Fibroblast of the aortic adventitia (primary cell): Measurements from ENCODE around the gene FSD1. TPM values are rescaled to one million over a fixed set of nuclear protein-coding genes. Genes with fewer than 3 reads are reported as not detected.

Experiments
- DNase-seq: peaks from one replicate; pipeline ENCODE4 v3.0.0-alpha.2; 2010; ENCODE audit warnings: low read depth
- H3K4me3 ChIP-seq: 2 replicates; pipeline ENCODE4 v1.5.1; 2011; ENCODE audit warnings: low read depth, mild to moderate bottlenecking, control low read depth, low read length, moderate library complexity
- total RNA-seq: library from RNA; depleted of rRNA; stranded (reverse); fragments of >200 nt; gene quantifications from 2 replicates; pipeline ENCODE4 v1.2.3, GENCODE V29; 2012; ENCODE audit warnings: low replicate concordance
- TF ChIP-seq, protein P1 (sequence below): IDR thresholded peaks from 2 replicates; pipeline ENCODE4 v1.5.1; 2011; ENCODE audit warnings: mild to moderate bottlenecking, low read length, control low read depth, inconsistent platforms; ENCODE audit not compliant: insufficient read depth

Gene FSD1
- total RNA-seq, 1 donor = 7.5 TPM

DNA sequence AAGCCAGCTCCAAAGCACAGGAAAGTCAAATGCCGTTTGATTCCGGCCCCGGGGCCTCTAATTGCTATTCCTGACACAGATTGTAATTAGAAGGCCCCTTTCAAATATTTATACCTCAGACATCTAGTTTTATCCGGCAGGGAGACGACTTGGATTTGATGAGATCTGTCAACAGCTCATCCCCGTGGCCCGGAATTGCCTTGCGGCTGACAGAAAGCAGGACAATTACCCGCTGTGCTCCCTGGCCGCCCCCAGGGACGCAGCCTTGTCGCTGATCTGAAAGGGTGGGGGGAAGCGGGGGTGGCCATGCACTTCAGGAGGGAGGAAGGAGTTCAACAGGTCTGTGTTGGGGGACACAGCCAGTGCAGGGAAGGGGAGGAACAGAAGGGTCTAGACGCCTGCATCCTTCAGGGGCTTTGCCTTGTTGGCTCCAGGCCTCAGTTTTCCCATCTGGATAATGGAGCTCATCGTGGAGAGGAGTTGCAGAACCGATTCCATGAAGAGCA, 27.2 kb upstream of the FSD1 start:
- no peak for DNase-seq
- H3K4me3 ChIP-seq = no peak overlapping the region
- TF ChIP-seq, protein P1, sequence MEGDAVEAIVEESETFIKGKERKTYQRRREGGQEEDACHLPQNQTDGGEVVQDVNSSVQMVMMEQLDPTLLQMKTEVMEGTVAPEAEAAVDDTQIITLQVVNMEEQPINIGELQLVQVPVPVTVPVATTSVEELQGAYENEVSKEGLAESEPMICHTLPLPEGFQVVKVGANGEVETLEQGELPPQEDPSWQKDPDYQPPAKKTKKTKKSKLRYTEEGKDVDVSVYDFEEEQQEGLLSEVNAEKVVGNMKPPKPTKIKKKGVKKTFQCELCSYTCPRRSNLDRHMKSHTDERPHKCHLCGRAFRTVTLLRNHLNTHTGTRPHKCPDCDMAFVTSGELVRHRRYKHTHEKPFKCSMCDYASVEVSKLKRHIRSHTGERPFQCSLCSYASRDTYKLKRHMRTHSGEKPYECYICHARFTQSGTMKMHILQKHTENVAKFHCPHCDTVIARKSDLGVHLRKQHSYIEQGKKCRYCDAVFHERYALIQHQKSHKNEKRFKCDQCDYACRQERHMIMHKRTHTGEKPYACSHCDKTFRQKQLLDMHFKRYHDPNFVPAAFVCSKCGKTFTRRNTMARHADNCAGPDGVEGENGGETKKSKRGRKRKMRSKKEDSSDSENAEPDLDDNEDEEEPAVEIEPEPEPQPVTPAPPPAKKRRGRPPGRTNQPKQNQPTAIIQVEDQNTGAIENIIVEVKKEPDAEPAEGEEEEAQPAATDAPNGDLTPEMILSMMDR = no peak

DNA sequence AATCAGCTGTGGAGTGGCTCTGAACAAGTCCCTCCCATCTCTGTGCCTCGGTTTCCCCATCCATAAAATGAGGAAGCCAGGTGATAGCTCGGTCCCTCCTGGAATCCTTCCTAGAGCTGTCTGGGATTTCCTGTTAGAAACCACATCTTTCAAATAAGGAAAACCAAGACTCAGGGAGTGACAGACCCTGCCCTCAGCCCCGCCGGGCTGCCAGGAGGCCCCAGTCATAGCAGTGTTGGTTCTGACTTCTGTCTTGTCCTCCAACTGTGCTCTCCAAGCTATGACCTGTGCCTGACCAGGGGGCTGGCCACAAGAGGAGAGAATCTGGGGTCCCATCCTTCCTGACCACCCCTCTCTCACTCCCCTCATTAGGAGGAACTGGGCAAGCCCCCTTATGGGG, 26.4 kb upstream of the FSD1 start:
- H3K4me3 ChIP-seq = no peak overlapping the region
- TF ChIP-seq, protein P1 = no peak
- no peak for DNase-seq

DNA sequence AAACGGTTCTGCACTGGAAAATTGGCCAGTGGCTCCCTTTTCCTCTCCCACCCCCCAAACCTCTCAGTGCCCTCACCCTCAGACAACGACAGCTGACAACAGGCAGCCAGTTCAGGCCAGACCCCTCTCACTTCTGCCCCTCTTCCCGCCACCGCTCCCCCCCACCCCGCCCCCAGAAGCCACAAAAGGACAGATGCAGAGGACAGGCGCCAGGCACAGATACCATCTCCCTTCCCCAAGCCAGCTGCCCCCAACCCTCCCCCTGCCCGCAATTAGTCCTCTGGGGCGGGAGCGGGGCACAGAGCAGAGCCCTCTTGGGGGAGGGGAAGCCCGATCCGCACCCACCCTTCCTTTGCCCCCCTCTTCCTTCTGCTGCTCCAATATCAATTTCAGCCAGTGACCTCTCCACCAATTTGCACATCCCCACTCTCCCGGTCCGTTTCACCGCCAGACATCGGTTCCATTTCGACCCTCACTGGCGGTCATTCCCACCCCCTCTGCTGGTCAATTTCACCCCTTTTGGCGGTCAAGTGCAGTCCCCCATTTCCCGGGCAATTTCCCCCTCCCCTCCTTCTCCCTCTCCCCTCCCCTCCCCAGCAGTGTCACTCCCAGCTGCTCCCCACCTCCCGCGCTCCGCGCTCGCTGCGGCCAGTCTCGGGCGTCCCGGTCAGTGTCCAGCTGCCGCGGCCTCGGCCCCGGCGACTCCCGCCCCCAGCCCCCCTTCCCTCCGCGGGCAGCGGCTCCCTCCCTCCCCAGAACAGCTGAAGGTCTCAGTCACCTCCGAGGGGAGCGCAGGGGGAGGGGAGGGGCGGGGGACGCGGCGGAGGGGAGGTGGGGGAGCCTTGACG, 25.8 kb upstream of the FSD1 start, which contains the start of gene SHD:
Gene SHD (plus strand): TSS at position 848 of the 848 bp plus-strand sequence. CDS start 798 bp downstream, outside the sequence.
- no peak within 1 kb of the TSS for H3K4me3 ChIP-seq
- TF ChIP-seq, protein P1 = no peak
- no peak for DNase-seq

DNA sequence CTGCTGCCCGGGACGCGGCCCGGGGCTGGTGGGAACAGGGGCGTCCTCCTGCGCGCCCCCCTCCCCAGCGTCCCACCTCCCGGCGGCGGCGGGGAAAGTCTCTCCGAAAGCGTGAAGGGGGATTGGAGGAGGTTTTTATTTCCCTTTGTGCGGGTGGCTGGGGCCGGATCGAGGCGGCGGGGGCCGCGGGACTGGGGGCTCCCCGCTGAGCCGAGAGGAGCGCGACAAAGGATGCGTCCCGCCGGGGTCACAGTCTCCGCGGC, 25.2 kb upstream of the FSD1 start:
- TF ChIP-seq, protein P1 = no peak
- no peak overlapping the region for H3K4me3 ChIP-seq
- DNase-seq = no peak

DNA sequence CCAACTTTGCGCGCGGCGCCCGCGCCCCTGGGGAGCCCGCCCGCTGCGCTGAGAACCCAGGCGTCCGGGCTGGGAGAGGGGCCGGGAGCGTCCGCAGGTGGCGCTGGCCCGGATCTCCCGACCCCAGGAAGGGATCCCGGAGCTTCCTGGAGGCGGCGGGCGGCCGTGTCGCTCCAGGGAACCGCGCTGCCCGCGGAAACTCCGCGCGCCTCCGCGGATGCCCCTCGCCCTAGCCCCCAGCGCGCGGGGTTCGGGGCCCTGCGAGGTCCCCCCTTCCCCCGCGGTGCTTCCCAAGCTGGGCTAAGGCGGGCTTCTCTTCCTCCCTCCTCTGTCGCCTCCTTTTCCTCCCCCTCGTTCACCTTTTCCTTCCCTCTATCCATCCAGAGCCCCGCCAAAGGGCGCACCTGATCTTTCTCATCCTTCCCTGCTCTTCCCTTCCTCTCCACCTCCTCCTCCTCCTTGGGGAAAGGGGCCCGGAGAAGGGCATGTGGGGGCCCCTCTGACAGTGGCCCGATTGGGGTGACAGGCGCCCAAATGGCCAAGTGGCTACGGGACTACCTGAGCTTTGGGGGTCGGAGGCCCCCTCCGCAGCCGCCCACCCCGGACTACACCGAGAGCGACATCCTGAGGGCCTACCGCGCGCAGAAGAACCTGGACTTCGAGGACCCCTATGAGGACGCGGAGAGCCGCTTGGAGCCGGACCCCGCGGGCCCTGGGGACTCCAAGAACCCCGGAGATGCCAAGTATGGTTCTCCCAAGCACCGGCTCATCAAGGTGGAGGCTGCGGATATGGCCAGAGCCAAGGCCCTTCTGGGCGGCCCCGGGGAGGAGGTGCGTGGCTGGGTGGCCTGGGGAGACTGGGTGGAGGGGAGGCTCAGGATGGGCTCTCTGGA, 24.6 kb upstream of the FSD1 start:
- TF ChIP-seq, protein P1 = no peak
- no peak for DNase-seq
- no peak overlapping the region for H3K4me3 ChIP-seq

DNA sequence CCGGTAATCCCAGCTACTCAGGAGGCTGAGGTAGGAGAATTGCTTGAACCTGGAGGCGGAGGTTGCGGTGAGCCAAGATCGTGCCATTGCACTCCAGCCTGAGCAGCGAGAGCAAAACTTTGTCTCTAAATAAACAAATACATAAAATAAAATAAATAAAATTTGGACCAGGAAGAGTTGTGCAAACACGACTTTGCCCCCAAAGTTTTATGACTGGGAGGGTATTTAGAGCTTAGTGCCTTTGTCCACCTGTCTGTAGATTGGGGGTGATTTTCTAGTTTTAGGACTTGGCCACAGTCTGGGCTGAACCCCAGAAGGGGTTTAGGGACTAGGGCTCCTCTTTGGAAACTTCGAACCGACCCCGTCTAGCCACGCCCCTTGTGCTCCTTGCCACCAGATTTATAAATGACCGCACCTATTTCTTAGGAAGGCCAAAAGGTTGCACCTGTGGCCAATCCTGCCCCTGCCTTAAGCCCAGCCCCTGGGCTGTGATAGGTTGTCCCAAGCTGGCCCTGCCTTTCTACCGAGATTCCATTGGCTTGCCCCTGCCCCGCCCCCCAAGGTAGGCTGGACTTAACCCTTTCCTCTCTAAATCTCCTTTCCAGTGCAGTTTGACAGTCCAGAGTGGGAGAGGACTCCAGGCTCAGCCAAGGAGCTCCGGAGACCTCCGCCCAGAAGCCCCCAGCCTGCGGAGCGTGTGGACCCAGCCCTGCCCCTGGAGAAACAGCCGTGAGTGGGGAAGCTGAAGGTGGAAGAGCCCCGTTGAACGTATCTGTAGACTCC, 20.0 kb upstream of the FSD1 start:
- TF ChIP-seq, protein P1 = no peak
- no peak for DNase-seq
- H3K4me3 ChIP-seq = no peak overlapping the region
